ENCODE results near the gene NRXN3. TPM values are rescaled to one million over a fixed set of nuclear protein-coding genes. Genes with fewer than 3 reads are reported as not detected.
A peak's percentile ranks its signal among the peaks of the same experiment; 100 is the strongest.

Gene NRXN3
- total and polyA plus RNA-seq, 4 donors: 1.4 to 8.3 (median 4.4) TPM

GRCh38 chr14:79656496-79656895 is 1486.3 kb downstream of the NRXN3 start:
- no peak overlapping the region for H3K27ac ChIP-seq (ENCODE audit: low read depth in 1 of 2, low read length in 1 of 2)
- DNase-seq (no peak), ATAC-seq (ENCODE audit: insufficient read depth, low FRiP score) (no peak)
- TF ChIP-seq, protein P1, sequence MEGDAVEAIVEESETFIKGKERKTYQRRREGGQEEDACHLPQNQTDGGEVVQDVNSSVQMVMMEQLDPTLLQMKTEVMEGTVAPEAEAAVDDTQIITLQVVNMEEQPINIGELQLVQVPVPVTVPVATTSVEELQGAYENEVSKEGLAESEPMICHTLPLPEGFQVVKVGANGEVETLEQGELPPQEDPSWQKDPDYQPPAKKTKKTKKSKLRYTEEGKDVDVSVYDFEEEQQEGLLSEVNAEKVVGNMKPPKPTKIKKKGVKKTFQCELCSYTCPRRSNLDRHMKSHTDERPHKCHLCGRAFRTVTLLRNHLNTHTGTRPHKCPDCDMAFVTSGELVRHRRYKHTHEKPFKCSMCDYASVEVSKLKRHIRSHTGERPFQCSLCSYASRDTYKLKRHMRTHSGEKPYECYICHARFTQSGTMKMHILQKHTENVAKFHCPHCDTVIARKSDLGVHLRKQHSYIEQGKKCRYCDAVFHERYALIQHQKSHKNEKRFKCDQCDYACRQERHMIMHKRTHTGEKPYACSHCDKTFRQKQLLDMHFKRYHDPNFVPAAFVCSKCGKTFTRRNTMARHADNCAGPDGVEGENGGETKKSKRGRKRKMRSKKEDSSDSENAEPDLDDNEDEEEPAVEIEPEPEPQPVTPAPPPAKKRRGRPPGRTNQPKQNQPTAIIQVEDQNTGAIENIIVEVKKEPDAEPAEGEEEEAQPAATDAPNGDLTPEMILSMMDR (IDR thresholded peaks at IDR 0.05; ENCODE audit: control extremely low read depth, extremely low read depth): no peak
- H3K36me3 ChIP-seq (ENCODE audit: control insufficient read depth in 4 of 4, insufficient read depth in 4 of 4, low read length in 4 of 4): no peaks in the 10 kb centered on the region
- H3K9me3 ChIP-seq (ENCODE audit: control insufficient read depth in 4 of 4, insufficient read depth in 3 of 4, low read length in 3 of 4): peaks cover 0 to 3% (median 0%) of the 10 kb centered on the region in 4 donors
- 80 to 83% methylated on average over 7 of the region's 7 CpGs for WGBS, 2 donors
- no peak overlapping the region for H3K9ac ChIP-seq (ENCODE audit: insufficient read depth in 1 of 2, low read length in 2 of 2)
- H3K4me3 ChIP-seq: no peak overlapping the region
- no peaks in the 10 kb centered on the region for H3K4me1 ChIP-seq (ENCODE audit: control insufficient read depth in 5 of 5, insufficient read depth in 5 of 5, low read length in 5 of 5)
- H3K27me3 ChIP-seq (ENCODE audit: control insufficient read depth in 3 of 3, insufficient read depth in 3 of 3, low read length in 2 of 3): no peaks in the 10 kb centered on the region

- ATAC-seq (ENCODE audit: insufficient read depth, low FRiP score) (no peak), DNase-seq (peak in 2 of 3 donors; percentile 6 to 15)
- peaks cover 0 to 3% (median 0%) of the 10 kb centered on the region in 4 donors for H3K9me3 ChIP-seq (ENCODE audit: control insufficient read depth in 4 of 4, insufficient read depth in 3 of 4, low read length in 3 of 4)
- no peaks in the 10 kb centered on the region for H3K4me1 ChIP-seq (ENCODE audit: control insufficient read depth in 5 of 5, insufficient read depth in 5 of 5, low read length in 5 of 5)
- 64 to 73% methylated on average over 5 of the region's 5 CpGs for WGBS, 2 donors
- TF ChIP-seq, protein P1 (IDR thresholded peaks at IDR 0.05; ENCODE audit: control extremely low read depth, extremely low read depth): no peak
- H3K27me3 ChIP-seq (ENCODE audit: control insufficient read depth in 3 of 3, insufficient read depth in 3 of 3, low read length in 2 of 3): no peaks in the 10 kb centered on the region
- H3K9ac ChIP-seq (ENCODE audit: insufficient read depth in 1 of 2, low read length in 2 of 2): no peak overlapping the region
- H3K4me3 ChIP-seq: no peak overlapping the region
- H3K27ac ChIP-seq (ENCODE audit: low read depth in 1 of 2, low read length in 1 of 2): no peak overlapping the region
- H3K36me3 ChIP-seq (ENCODE audit: control insufficient read depth in 4 of 4, insufficient read depth in 4 of 4, low read length in 4 of 4): no peaks in the 10 kb centered on the region
Observed at GRCh38 chr14:79658221-79658620, 1488.0 kb downstream of the NRXN3 start.

DNA sequence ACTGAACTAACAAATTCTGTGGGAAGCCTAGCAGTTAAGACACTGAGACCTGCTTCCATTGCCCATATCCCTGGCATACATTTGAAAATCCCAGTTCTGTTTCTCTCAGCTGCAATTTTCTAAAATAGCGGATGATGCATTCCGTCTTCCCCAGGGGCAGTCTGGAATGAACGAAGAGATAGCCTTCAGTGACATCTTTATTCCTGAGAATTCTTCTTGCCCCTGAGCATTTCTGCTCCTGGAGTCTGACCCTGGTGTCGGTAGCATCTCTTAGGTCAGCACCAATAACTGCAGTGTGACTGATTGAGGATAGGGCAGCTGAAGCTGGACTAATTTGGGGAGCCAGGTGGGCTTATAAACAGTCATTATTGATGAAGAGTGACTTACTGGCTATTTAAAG is 1488.6 kb downstream of the NRXN3 start:
- ATAC-seq (ENCODE audit: insufficient read depth, low FRiP score) (no peak), DNase-seq (no peak)
- Histone ChIP-seq H3K4me3 (no peak overlapping the region), H3K9me3 (ENCODE audit: control insufficient read depth in 4 of 4, insufficient read depth in 3 of 4, low read length in 3 of 4) (peaks cover 0 to 2% (median 0%) of the 10 kb centered on the region in 4 donors), H3K27me3 (ENCODE audit: control insufficient read depth in 3 of 3, insufficient read depth in 3 of 3, low read length in 2 of 3) (no peaks in the 10 kb centered on the region), H3K36me3 (ENCODE audit: control insufficient read depth in 4 of 4, insufficient read depth in 4 of 4, low read length in 4 of 4) (no peaks in the 10 kb centered on the region), H3K9ac (ENCODE audit: insufficient read depth in 1 of 2, low read length in 2 of 2) (no peak overlapping the region), H3K4me1 (ENCODE audit: control insufficient read depth in 5 of 5, insufficient read depth in 5 of 5, low read length in 5 of 5) (no peaks in the 10 kb centered on the region), H3K27ac (ENCODE audit: low read depth in 1 of 2, low read length in 1 of 2) (no peak overlapping the region)
- WGBS, 2 donors: 83 to 86% methylated on average over 4 of the region's 4 CpGs
- TF ChIP-seq, protein P1 (IDR thresholded peaks at IDR 0.05; ENCODE audit: control extremely low read depth, extremely low read depth): no peak

Data from lung (tissue), 12 donors.